NOMO-1 (cell line): ENCODE measurements around the gene FGF4.

Experiments used
- DNase-seq, 2 experiments: peaks; one replicate each; lab custom pipeline; 2025; ENCODE audit not compliant: unreplicated experiment in 2 of 2; lab: John Stamatoyannopoulos, UW

Gene FGF4

GRCh38 chr11:69775163-69775755, at the start of gene FGF4:
TSS of gene FGF4 (minus strand) at chr11:69775341. CDS start at chr11:69775084, 257 bp downstream.
- no peak for DNase-seq

- no peak for DNase-seq
Observed at GRCh38 chr11:69823641-69824265, 48.6 kb upstream of the FGF4 start.

GRCh38 chr11:69822676-69823494, 47.7 kb upstream of the FGF4 start:
- DNase-seq = no peak

- DNase-seq = no peak
Observed at GRCh38 chr11:69821511-69822040, 46.4 kb upstream of the FGF4 start.

- DNase-seq = no peak
Observed at GRCh38 chr11:69820441-69820840, 45.3 kb upstream of the FGF4 start.

- no peak for DNase-seq
Observed at GRCh38 chr11:69819541-69820070, 44.5 kb upstream of the FGF4 start.

GRCh38 chr11:69818603-69819441, 43.7 kb upstream of the FGF4 start, which contains the start of gene FGF3:
TSS of gene FGF3 (minus strand) at chr11:69819416. CDS start at chr11:69818933, 483 bp downstream.
- DNase-seq = no peak

- DNase-seq = no peak
Observed at GRCh38 chr11:69818231-69818602, 43.1 kb upstream of the FGF4 start.

GRCh38 chr11:69817265-69818230, 42.4 kb upstream of the FGF4 start:
- DNase-seq = no peak

- DNase-seq = no peak
Observed at GRCh38 chr11:69816671-69817070, 41.5 kb upstream of the FGF4 start.

GRCh38 chr11:69815973-69816372, 40.8 kb upstream of the FGF4 start:
- no peak for DNase-seq

GRCh38 chr11:69814902-69815301, 39.8 kb upstream of the FGF4 start:
- DNase-seq = no peak

- DNase-seq = no peak
Observed at GRCh38 chr11:69814411-69814810, 39.3 kb upstream of the FGF4 start.

GRCh38 chr11:69813839-69814238, 38.7 kb upstream of the FGF4 start:
- no peak for DNase-seq

GRCh38 chr11:69812946-69813345, 37.8 kb upstream of the FGF4 start:
- DNase-seq = no peak

- no peak for DNase-seq
Observed at GRCh38 chr11:69812256-69812655, 37.1 kb upstream of the FGF4 start.

- no peak for DNase-seq
Observed at GRCh38 chr11:69811431-69811830, 36.3 kb upstream of the FGF4 start.

GRCh38 chr11:69810289-69811118, 35.4 kb upstream of the FGF4 start:
- no peak for DNase-seq
